Activated CD8-positive, alpha-beta memory T cell treated with anti-CD3 and anti-CD28 coated beads for 4 hours (primary cell): ENCODE measurements around the gene CLCN3.
"Not testable (repeated sequence)": the region's sequence is repeated elsewhere in the genome, so short reads cannot be mapped to it uniquely, and the experiment has no call there.

Experiments used
- DNase-seq, 2 donors: peaks; one replicate each; pipeline ENCODE4 v3.0.0-alpha.2; 2020; ENCODE audit warnings: low read depth in 2 of 2

The CLCN3 gene

DNA sequence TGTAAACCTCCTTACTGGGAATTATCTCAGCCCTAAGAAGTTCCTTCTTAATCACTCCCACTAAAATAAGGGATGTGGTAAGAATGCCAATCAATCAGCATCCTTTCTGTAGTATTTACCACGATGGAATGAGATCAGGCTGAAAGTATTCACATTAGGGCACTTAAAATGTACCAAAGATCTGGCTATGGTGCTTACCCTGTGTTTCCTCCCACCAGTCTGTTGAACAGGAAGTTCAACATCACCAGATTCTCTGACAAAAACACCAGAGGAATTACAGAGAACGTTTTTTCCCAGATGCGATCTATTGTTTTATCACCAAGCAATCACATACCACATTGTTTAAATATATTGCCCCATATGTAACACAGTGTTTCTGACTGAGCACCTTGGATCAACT lies 2.1 kb upstream of the CLCN3 start:
- no peak for DNase-seq

DNA sequence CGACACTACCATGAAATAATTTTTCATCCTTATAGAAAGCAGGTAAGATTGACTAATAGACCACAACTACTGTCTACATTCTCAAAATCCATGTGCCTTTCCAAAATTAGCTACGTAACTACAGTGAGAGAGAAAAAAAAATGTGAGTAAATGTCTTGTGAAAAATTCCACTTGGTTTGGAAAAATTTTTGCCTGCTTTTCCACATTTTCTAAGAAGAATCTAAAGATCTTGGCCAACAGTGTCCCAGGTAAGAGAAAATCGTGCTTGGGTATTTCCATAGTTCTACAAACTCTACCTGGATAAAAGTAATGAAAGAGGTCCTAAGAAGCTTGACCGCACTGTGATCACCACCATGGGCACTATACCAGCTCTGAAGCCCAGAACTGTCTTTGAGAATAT lies 1.4 kb upstream of the CLCN3 start:
- no peak for DNase-seq

DNA sequence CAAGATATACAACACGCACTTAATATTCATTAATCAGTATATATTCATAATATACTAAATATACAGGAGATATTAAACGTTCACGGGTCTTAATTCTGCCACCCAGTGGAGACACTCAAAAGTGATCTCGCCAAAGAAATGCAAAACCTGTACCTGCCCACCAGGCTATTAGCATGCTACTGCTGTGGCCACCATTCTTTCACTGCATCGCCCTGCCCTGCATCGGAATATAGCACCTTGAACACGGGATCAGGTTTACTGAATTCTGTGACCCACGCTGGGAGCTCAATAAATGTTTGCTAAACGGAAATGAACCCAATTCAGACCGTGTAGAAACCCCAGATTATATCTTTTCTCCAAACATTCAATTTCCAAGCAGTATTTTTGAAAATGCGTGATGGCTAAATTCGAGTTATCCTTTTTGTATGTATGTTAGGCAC lies 840 bp upstream of the CLCN3 start:
- peak in 1 of 2 donors; percentile 24 for DNase-seq

DNA sequence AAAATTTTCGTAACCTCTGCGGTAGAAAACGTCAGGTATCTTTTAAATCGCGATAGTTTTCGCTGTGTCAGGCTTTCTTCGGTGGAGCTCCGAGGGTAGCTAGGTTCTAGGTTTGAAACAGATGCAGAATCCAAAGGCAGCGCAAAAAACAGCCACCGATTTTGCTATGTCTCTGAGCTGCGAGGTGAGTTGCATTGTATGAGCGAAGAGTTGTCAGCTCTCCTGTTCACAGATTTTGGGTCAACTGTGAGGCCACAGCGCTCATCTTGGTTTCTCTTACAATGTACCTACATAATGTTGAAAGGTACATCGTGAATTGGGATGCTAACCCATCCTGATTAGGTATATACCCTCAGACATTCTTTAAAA lies 486 bp downstream of the CLCN3 start:
- DNase-seq: no peak

DNA sequence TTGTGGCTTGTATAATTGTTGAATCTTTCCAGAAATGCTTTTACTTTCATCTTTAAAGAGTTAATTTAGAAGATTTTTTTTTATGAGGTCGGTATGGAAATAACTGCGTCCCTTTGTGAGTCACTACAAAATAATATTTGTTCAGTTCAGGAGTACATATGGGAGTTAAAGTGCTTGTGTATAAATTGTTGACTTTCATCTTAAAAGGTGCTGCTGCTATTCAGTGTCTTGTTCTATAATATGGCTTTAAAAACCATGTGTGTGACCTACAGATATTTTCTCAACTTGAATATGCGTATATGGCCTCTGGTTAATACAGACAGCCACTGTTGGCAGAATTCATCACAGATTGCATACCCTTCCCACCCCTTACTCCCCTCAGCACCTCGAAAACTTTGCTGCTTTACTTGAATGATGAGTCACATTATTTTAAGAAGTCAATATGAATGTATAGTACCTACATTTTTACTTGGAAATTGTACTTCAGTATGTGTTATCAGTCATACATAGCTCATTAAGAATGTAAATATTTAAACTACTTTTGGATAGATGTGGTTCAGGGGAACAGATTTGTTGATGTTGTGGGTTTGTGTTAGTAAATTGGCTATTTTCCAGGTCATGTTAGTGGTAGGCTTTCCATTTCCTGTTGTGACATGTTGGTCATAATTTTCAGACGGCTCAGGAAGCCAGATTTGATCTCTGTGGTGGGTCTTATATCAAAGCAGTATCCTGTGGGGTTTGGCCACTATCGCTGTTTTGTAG lies 1.5 kb downstream of the CLCN3 start:
- no peak for DNase-seq

DNA sequence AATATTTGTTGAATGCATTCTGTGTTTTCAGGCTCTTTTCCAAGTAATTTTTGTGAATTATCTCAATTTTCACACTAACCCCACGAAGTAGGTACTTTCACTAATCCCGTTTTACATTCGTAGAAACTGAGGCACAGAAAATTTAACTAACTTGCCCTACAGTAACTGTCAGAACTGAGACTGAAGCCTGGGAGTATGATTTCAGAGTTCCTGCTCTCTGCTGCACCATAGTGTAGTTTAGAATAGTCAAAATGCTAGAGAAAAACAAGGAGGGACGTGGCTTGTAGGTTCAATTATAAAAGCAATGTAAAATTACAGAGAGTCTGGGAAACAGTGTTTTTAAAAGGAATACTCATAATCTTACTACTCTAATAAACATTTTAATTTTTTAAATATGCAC lies 2.2 kb downstream of the CLCN3 start:
- DNase-seq: no peak

DNA sequence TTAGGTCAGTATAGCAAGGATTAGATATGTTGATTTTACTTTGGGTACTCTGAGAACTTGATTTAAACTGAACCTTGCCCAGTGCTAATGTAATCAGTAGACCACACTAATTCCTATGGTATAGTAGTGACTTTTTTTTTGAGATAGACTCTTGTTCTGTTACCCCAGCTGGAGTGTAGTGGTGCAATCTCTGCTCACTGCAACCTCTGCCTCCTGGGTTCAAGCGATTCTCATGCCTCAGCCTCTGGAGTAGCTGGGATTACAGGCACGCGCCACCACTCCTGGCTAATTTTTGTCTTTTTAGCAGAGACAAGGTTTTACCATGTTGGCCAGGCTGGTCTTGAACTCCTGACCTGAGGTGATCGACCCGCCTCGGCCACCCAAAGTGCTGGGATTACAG lies 3.6 kb downstream of the CLCN3 start:
- DNase-seq: not testable (repeated sequence)

DNA sequence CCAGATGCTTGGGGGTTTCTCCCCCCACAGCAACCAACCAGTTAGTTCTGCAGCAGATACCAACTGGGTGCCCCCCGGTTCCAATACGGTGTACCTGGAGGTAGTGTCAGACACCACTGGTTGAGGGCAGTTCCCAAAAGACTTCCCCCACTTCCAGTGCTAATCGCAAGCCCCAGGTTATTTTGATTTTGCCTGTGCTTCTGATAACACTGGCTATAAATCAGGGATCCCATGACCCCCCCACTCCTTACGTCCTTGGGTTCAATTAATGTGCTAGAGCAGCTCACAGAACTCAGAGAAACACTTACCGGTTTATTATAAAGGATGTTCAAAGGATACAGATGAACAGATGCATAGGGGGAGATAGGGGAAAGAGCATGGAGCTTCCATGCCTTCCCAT lies 5.5 kb downstream of the CLCN3 start:
- DNase-seq: no peak

DNA sequence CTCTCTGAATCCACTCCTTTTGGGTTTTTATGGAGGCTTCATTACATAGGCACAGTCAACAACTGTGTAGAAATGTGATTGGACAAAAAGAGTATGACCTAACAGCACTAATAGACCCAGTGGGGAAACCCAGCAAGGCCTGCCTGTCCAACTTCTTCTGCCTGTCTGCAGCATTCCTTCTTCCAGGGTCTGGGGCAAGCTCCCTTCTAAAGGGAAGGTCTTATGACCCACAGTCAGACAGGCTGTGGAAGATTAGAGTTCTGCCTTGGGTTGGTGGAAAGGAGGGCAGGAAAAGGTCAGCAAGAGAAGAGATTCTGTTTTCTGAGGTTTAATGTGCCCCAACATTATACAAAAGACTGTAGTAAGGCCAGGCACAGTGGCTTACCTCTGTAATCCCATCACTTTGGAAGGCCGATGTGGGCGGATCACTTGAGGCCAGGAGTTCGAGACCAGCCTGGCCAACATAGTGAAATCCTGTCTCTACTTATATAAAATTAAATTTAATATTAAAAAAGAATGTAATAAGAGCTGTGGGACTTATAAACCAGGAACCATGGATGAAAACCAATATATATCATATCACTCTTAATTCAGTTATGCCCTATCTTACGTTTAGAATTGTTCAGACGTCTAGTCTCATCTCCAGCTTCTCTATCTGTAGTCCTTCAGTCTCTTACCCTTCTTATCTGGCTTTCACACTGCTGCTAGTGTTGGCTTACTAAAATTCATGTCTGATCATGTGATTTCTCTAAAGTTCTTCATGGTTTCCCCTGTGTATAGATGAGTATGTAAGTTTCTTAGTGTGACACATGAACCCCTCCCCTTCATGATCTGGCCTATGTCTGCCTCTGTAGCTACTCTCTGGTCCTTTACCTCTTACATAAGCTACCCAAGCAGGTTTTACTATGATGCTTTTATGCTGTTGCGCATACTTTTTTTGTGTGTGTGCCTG lies 6.2 kb downstream of the CLCN3 start:
- DNase-seq: no peak

DNA sequence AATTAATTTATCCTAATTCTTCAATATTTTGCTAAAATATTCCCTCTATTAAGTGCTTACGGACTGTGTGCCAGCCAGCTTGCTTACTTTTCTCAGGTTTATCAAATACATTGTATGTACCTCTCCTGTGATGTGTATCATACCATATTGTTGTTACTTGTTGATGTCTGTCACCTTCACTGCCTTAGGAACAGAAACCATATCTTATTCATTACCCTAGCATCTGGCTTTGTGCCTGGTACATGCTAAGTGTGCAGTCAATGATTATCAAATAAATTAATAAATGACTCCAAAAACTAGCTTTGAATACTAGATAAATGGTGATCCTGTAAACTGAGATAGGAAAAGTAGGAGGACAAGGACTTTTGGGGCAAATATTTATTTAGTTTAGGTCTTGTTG lies 6.9 kb downstream of the CLCN3 start:
- DNase-seq: no peak

DNA sequence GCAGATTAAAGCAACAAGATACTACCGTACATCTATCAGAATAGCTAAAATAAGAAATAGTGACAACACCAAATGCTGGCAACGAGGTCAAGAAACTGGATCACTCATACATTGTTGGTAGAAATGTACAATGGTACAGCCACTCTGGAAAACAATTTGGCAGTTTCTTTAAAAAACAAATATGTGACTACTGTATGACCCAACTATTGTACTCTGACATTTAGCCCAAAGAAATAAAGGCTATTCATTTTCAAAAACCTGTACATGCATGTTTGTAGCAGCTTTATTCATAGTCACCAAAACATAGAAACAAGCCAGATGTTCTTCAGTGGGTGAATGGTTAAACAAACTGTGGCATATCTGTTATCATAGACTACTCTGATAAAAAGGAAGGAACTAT lies 8.2 kb downstream of the CLCN3 start:
- DNase-seq: no peak

DNA sequence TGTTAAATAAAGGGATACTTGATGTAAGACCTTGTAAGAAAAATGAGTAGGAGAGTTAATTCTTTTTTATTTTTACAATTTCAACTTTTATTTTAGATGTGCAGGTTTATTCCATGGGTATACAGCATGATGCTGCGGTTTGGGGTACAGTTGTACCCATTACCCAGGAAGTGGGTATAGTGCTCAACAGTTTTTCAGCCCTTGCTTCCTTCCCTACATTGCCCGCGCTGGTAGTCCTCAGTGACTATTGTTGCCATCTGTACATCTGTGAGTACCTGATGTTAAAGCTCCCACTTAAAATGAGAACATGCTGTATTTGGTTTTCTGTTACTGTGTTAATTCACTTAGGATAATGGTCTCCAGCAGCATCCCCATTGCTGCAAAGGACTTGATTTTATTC lies 9.7 kb downstream of the CLCN3 start:
- DNase-seq: no peak

DNA sequence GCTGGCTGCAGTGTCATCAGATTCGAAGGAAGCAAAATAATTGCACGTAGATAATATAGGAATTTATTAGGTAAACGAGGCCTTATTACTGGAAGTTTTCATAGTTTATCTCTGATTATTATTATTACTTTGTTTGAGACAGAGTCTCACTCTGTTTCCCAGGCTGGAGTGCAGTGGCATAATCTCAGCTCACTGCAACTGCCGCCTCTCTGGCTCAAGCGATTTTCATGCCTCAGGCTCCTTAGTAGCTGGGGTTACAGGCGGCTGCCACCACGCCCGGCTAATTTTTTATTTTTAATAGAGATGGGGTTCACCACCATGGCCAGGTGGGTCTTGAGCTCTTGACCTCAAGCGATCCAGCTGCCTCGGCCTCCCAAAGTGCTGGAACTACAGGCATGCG lies 12.5 kb downstream of the CLCN3 start:
- DNase-seq: no peak

DNA sequence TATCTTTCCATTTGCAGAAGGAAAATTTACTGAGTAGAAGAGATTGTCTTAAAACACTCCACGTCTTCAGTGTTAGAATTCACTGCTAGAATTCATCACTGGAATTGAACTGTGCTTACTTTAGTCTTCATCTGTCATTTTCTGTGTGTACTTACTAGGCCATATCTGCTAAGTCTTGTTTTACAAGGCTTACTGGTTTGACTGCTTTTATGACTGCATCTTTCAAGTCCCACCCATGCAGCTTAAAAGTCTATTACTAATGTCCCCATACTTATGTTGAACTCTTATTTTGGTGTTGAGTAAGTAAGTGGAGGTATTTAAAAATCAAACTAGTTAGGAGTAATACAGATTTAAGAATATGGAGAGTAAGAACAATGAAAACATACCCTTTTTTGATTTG lies 14.6 kb downstream of the CLCN3 start:
- DNase-seq: no peak

DNA sequence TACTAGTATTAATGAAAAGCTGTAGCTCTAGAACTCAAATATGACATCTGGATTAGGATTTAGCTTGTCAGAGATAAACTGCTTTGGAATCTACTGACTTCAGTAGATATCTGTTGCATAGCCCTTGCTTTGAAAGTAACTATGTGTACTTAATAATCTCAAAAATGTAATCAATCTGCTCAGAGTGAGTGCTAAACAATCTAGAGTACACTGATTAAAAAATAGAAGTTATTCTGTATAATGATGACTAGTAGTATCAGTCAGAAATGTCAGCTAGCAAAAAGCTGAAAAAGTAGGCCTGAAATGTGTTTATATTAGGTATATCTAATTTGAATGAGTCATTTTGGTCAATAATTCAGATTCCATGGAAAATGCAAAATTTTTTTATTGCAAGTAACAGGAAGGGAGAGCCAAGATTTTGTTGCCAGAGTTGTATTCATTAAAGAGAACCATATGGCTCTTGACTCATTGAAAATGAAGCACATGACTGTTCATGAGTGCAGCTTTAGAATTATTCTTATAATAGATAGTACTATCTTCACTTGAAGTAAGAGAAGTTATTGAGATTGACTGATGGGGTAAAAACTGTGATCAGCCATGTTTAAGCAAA lies 20.0 kb downstream of the CLCN3 start:
- DNase-seq: no peak

DNA sequence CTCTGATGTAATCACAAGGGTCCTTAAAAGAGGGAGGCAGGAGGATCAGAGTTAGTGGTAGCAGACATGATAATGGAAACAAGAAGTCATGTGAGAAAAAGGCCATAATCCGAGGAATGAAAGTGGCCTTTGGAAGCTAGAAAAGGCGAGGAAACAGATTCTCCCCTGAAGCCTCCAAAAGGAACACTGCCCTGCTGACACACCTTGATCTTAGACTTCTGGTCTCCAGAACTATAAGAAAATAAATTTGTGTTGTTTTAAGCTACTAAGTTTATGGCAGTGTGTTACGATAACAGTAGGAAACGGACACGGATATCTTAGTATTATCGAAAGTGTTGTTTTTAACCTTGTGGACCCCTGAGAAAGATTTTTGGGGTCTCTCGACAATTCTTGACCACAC lies 24.4 kb downstream of the CLCN3 start:
- no peak for DNase-seq

DNA sequence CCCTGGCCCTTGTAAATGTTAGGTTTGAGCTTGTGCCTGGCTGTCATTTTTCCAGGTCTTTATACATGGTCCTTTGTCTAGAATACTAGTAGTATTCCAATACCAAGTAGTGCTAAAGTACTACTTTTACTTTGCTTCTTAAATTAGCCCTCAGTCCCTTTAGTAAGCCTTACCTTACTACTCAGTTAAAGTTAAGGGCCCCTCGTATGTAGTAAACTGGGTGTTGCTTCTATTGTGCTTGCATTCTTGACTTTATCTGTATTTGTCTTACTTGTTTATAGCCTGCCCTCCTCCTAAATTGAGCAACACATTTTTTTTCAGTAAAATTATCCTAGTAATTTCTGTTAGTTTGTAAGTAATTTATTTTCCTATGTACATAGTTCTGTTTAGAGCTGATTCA lies 25.2 kb downstream of the CLCN3 start:
- DNase-seq: no peak

DNA sequence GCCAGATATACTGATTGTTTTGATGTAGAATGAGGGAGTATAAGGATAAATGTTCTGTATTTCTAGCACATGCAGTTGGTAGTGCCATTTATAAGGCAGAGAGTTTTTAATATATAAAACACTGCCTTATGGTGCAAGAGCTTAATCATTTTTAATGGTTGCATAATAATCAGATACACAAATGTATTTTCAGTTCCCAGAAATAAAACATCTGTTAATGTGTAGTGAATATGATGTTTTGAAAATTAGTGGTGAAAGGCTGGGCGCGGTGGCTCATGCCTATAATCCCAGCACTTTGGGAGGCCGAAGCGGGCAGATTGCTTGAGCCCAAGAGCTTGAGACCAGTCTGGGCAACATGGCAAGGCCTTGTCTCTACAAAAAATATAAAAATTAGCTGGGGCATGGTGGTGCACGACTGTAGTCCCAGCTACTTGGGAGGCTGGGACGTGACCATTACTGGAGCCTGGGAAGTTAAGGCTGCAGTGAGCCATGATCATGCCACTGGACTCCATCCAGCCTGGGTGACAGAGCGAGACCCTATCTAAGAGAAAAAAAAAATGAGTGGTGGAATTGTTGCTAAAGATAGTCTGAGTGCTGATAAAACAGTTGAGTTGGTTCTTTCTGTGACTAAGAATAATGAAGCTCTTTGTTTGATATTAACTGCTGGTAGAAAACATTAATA lies 29.3 kb downstream of the CLCN3 start:
- no peak for DNase-seq

DNA sequence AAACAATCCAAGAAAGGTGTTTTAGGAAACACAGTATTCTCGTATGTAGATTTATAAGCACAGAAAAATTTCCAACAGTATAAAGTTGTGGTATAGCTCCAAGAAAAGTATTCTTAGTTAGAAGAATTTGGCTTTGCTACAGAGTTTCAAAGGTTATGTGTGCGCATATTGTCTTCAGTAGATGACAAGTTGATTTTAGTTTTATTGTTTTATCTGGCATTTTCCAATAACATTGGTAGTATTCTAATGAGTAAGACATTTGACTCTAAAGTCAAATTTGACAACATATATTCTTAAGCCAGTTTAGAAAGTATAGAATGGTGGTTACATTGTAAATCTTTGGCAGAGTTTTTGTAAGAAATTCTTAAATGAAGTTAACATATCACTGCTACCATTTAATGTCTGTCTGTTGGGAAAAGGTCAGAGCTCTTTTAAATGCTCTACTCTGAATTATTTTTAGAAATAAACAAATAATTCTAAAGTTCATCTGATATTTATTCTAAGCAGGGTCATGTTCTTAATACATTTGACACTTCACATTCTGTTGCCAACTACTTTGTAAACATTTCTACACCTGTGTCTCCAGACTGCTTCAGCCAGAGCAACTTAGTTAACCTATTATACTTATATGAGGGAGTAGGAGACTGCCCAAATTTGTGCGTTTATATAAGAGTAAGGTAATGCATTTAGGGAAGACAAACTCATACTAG lies 30.0 kb downstream of the CLCN3 start:
- DNase-seq: no peak

DNA sequence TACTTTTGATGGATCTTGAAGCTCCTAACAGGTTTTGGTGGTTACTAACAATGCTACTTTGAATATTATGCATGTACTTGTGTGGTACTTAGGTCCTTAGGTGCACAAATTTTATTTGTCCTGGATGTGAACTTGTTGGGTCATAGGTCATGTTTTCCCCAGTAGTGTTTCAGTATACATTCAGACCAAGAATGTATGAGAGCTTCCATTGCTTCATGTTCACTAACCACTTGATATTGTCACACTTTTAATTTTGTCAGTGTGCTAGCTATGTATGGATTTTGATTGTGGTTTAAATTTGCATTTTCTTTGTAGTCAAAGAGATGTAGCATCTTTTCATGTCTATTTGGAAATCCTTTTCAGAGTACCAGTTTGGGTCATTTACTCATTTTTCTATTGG lies 32.2 kb downstream of the CLCN3 start:
- no peak for DNase-seq

DNA sequence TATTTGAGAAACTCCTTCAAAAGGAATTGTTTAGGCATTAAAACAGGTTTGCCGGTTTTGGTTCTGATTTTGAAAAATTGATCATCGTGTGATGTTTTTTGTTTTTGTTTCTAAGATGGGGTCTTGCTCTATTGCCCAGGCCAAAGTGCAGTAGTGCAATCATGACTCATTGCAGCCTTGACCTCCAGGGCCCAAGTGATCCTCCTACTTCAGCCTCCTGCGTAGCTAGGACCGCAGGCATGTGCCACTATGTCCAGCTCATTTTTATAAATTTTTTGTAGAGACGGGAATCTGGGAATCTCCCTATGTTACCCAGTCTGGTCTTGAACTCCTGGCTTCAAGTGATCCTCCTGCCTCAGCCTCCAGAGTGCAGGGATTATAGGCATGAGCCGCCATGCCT lies 35.0 kb downstream of the CLCN3 start:
- DNase-seq: no peak
